ENCODE measurements around the gene DOHH. TPM values are rescaled to one million over a fixed set of nuclear protein-coding genes. Genes with fewer than 3 reads are reported as not detected.

Gene DOHH
- total and polyA plus RNA-seq, 10 donors = 6.6 to 16.8 (median 10.7) TPM

GRCh38 chr19:3515891-3516422 lies 15.5 kb upstream of the DOHH start:
- no peak for DNase-seq
- peak overlapping the region in 3 of 8 donors; percentile 21 to 47 (median 25) for H3K27ac ChIP-seq
- 59 to 77% (median 68%) methylated on average over 14 to 15 of the region's 15 CpGs for WGBS, 5 donors

DNA sequence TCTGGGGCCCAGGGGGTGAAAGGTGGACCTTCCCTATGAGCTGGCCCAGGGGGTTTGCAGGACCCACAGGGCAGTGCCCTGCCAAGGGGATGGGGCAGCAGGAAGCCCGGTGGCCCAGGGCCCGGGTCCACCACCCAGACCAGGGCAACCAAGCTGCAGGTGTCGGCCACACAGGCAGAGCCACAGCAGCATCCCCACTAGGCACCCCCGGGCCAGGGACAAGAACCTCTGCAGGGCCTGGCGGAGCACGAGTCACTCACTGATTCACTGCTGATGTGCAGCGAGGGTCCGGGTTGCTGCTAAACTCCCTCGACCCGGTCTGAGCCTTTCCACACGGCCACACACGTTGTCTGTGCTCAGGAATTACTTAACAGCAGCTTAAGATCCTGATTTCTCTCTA lies 14.5 kb upstream of the DOHH start:
- TF ChIP-seq CTCF (IDR thresholded peaks at IDR 0.05 in 8 of 11, conservative IDR thresholded peaks at IDR 0.05 in 3 of 11) = no peak
- peak in 1 of 3 donors; percentile 31 for TF ChIP-seq POLR2AphosphoS5 (IDR thresholded peaks at IDR 0.05)
- Histone ChIP-seq H3K4me3 (no peak overlapping the region), H3K4me1 (peaks cover 13 to 99% (median 47%) of the 10 kb centered on the region in 6 donors), H3K27ac (no peak overlapping the region), H3K9me3 (no peaks in the 10 kb centered on the region), H3K36me3 (peaks cover 0 to 68% (median 9%) of the 10 kb centered on the region in 6 donors), H3K27me3 (replicated peaks in 1 of 7) (no peaks in the 10 kb centered on the region)
- WGBS, 5 donors = 88 to 96% (median 91%) methylated on average over 10 to 12 of the region's 12 CpGs
- no peak for DNase-seq
- intact Hi-C loops (cut with DNase I; ENCODE audit: low total_unique reads) = no loop called here

More at GRCh38 chr19:3515891-3516422, 15.5 kb upstream of the DOHH start:
- intact Hi-C loops (cut with DNase I; ENCODE audit: low total_unique reads) = no loop called here
- no peaks in the 10 kb centered on the region for H3K27me3 ChIP-seq (replicated peaks in 1 of 7)
- no peak overlapping the region for H3K4me3 ChIP-seq
- no peaks in the 10 kb centered on the region for H3K9me3 ChIP-seq
- peaks cover 13 to 99% (median 42%) of the 10 kb centered on the region in 6 donors for H3K4me1 ChIP-seq
- peak in 2 of 3 donors; percentile 23 to 60 for TF ChIP-seq POLR2AphosphoS5 (IDR thresholded peaks at IDR 0.05)
- no peak for TF ChIP-seq POLR2A (IDR thresholded peaks at IDR 0.05)
- no peak for TF ChIP-seq CTCF (IDR thresholded peaks at IDR 0.05 in 8 of 11, conservative IDR thresholded peaks at IDR 0.05 in 3 of 11)
- H3K36me3 ChIP-seq = peaks cover 0 to 68% (median 10%) of the 10 kb centered on the region in 6 donors

- TF ChIP-seq POLR2AphosphoS5 (IDR thresholded peaks at IDR 0.05) = no peak
Measured at GRCh38 chr19:3513229-3514140, 13.0 kb upstream of the DOHH start.

DNA sequence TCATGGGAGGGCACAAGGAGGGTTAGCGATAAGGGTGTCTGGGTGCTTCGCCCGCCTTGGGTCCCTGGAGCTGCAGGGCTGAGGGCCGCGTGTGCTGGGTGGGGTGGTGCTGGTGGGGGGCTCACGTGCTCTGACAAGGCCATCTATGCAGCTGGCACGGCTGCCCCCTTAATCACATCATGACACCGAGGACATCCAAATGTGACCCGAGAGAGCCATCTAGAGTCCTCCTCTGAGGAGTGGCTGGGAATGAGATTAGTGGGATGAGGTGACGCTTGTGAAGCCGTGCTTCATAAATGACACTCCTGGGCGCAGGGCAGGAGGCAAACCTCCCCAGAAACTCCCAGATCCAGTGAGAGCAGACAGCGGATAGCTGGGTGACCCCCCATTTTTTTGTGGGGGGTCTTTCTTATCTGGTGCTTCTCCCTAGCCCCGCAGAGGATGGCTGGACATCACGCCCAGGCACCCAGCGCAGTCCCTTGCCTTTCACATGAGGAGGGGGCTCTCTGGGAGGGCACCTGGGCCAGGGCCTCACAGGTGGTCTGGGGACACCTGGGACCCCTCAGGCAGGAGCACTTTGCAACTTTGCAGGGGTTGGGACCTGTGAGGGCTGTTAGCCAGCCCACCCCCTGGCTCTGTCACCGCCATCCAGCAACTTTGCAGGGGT lies 12.2 kb upstream of the DOHH start:
- intact Hi-C loops (cut with DNase I; ENCODE audit: low total_unique reads) = no loop called here
- no peak for DNase-seq
- Histone ChIP-seq H3K27me3 (replicated peaks in 1 of 7) (no peaks in the 10 kb centered on the region), H3K9me3 (no peaks in the 10 kb centered on the region), H3K36me3 (peaks cover 0 to 70% (median 5%) of the 10 kb centered on the region in 6 donors), H3K4me3 (no peak overlapping the region), H3K4me1 (peaks cover 21 to 100% (median 58%) of the 10 kb centered on the region in 6 donors), H3K27ac (no peak overlapping the region)
- TF ChIP-seq POLR2AphosphoS5 (IDR thresholded peaks at IDR 0.05) (no peak), POLR2A (IDR thresholded peaks at IDR 0.05) (no peak), CTCF (IDR thresholded peaks at IDR 0.05 in 8 of 11, conservative IDR thresholded peaks at IDR 0.05 in 3 of 11) (no peak)
- WGBS, 5 donors = 92 to 95% (median 94%) methylated on average over 13 to 17 of the region's 17 CpGs

More at GRCh38 chr19:3513229-3514140, 13.0 kb upstream of the DOHH start:
- no peaks in the 10 kb centered on the region for H3K27me3 ChIP-seq (replicated peaks in 1 of 7)
- 87 to 94% (median 89%) methylated on average over 13 to 23 of the region's 23 CpGs for WGBS, 5 donors
- no peak overlapping the region for H3K4me3 ChIP-seq
- H3K4me1 ChIP-seq = peaks cover 17 to 100% (median 55%) of the 10 kb centered on the region in 6 donors
- peaks cover 0 to 68% (median 5%) of the 10 kb centered on the region in 6 donors for H3K36me3 ChIP-seq
- H3K9me3 ChIP-seq = no peaks in the 10 kb centered on the region
- H3K27ac ChIP-seq = no peak overlapping the region
- no peak for DNase-seq
- intact Hi-C loops (cut with DNase I; ENCODE audit: low total_unique reads) = no loop called here
